Right lobe of liver (tissue), 6 donors: ENCODE measurements around the gene NXNL2. TPM values are rescaled to one million over a fixed set of nuclear protein-coding genes. Genes with fewer than 3 reads are reported as not detected.

Experiments
- ATAC-seq, 4 donors: fragments of 200-7000 bp; cut with Tn5 transposase; one replicate each; pipeline ENCODE4 v1.9.1; 2020; ENCODE audit warnings: mild to moderate bottlenecking in 4 of 4, moderate library complexity in 4 of 4
- DNase-seq, 3 donors: peaks; one replicate each; pipeline ENCODE4 v3.0.0-alpha.2; 2020
- H3K27ac ChIP-seq, 3 donors: fragments of 200-600 bp; one replicate each; pipeline ENCODE4 v1.8.0; 2022
- H3K27me3 ChIP-seq, 2 donors: fragments of 200-600 bp; one replicate each; pipeline ENCODE4 v1.8.0; 2022
- H3K36me3 ChIP-seq, 4 donors: fragments of 200-600 bp; sonication (generic) in 1 of 4; one replicate each; pipeline versions ENCODE4 v1.5.1 to v1.8.0; 2017 to 2022; ENCODE audit warnings: control low read depth in 1 of 4
- H3K4me1 ChIP-seq, 4 donors: fragments of 200-600 bp; sonication (generic) in 1 of 4; one replicate each; pipeline versions ENCODE4 v1.5.1 to v1.8.0; 2017 to 2022; ENCODE audit warnings: control low read depth in 1 of 4
- H3K4me3 ChIP-seq, 3 donors: fragments of 200-600 bp; one replicate each; pipeline ENCODE4 v1.8.0; 2022
- H3K9me3 ChIP-seq, 4 donors: fragments of 200-600 bp; sonication (generic) in 1 of 4; one replicate each; pipeline versions ENCODE4 v1.5.1 to v1.8.0; 2017 to 2022; ENCODE audit warnings: control low read depth in 1 of 4
- CTCF ChIP-seq, 4 donors: fragments of 200-600 bp in 3 of 4; fragments of 450-650 bp in 1 of 4; IDR thresholded peaks; one replicate each; pipeline versions ENCODE4 v1.5.1 to v1.8.0; 2016 to 2022; ENCODE audit warnings: antibody characterized with exemption in 4 of 4, mild to moderate bottlenecking in 2 of 4
- POLR2A ChIP-seq: fragments of 450-650 bp; IDR thresholded peaks from one replicate; pipeline ENCODE4 v1.6.1; 2017; ENCODE audit warnings: antibody characterized with exemption, mild to moderate bottlenecking
- WGBS: methylation state at CpG from one replicate; pipeline ENCODE4 v1.1.6; 2018; ENCODE audit warnings: low coverage, low lambda C conversion rate; ENCODE audit not compliant: insufficient coverage; ENCODE audit errors: missing lambda C conversion rate; 5-methylcytosine and 5-hydroxymethylcytosine counted together
- intact Hi-C, 2 donors: fragments of 100-400 bp; cut with DNase I; formaldehyde crosslinking; loops; one replicate each; pipeline versions ENCODE4 v1.11.2 to v1.14.1; 2022
- total RNA-seq, 6 experiments: library from RNA; depleted of rRNA in 2 of 6; stranded (reverse); fragments of >200 nt in 2 of 6; fragmentation: NEBNext Ultra II Directional in 3 of 6; extraction: Animal tissue kit (Norgen Biotek cat#: 25700) in 3 of 6; gene quantifications; one replicate each; pipeline versions ENCODE4 v1.1.0 to v1.2.4, GENCODE V29; 2016 to 2023
- donor health status: DM: no; HTN: yes; CAD: no.
- donor health status: DM: no; HTN: no; CAD: no.
- donor health status: DM: no; HTN: no; CAD: no.
- donor health status: DM: no; HTN: yes; CAD: no.
- donor health status: DM: no; HTN: yes; CAD: no.

The NXNL2 gene
- total RNA-seq, 6 experiments from 2014 or later = not detected

GRCh38 chr9:88577256-88578120 is 42.5 kb downstream of the NXNL2 start:
- Histone ChIP-seq H3K4me3 (no peak overlapping the region), H3K36me3 (no peaks in the 10 kb centered on the region), H3K27ac (no peak overlapping the region), H3K4me1 (no peaks in the 10 kb centered on the region), H3K9me3 (no peaks in the 10 kb centered on the region), H3K27me3 (no peaks in the 10 kb centered on the region)
- TF ChIP-seq POLR2A (no peak), CTCF (IDR thresholded peaks at IDR 0.05) (no peak)
- intact Hi-C loops = loop anchor here in 1 of 2 donors (5.0 kb wide), 1 partner anchor 470 kb away; no protein-coding TSS in a partner anchor
- WGBS = 69% methylated on average over 8 of the region's 19 CpGs
- ATAC-seq = no peak
- DNase-seq = peak in 1 of 3 donors; percentile 28

GRCh38 chr9:88578121-88579049 is 43.4 kb downstream of the NXNL2 start:
- 19% methylated on average over 18 of the region's 28 CpGs for WGBS
- no peak overlapping the region for H3K4me3 ChIP-seq
- intact Hi-C loops = loop anchor here in 1 of 2 donors (5.0 kb wide), 1 partner anchor 471 kb away; no protein-coding TSS in a partner anchor

GRCh38 chr9:88579050-88579715 is 44.2 kb downstream of the NXNL2 start:
- no peak for ATAC-seq
- peak in 1 of 3 donors; percentile 31 for DNase-seq
- TF ChIP-seq POLR2A (no peak), CTCF (IDR thresholded peaks at IDR 0.05) (no peak)
- Histone ChIP-seq H3K9me3 (no peaks in the 10 kb centered on the region), H3K4me3 (no peak overlapping the region), H3K36me3 (no peaks in the 10 kb centered on the region), H3K27me3 (no peaks in the 10 kb centered on the region), H3K4me1 (no peaks in the 10 kb centered on the region), H3K27ac (no peak overlapping the region)
- 74% methylated on average over 6 of the region's 10 CpGs for WGBS
- intact Hi-C loops = loop anchor here in 1 of 2 donors (5.0 kb wide), 1 partner anchor 472 kb away; no protein-coding TSS in a partner anchor

More at GRCh38 chr9:88578121-88579049, 43.4 kb downstream of the NXNL2 start:
- Histone ChIP-seq H3K27ac (no peak overlapping the region), H3K4me1 (no peaks in the 10 kb centered on the region), H3K27me3 (no peaks in the 10 kb centered on the region), H3K9me3 (no peaks in the 10 kb centered on the region), H3K36me3 (no peaks in the 10 kb centered on the region)
- peak; percentile 87 to 89 (median 87) for DNase-seq
- peak; percentile 98 to 100 (median 100) for ATAC-seq
- TF ChIP-seq CTCF (IDR thresholded peaks at IDR 0.05) (peak; percentile 95 to 98 (median 96)), POLR2A (no peak)

GRCh38 chr9:88580961-88581360 is 46.0 kb downstream of the NXNL2 start:
- H3K27me3 ChIP-seq = no peaks in the 10 kb centered on the region
- no peaks in the 10 kb centered on the region for H3K4me1 ChIP-seq
- 88% methylated on average over 4 of the region's 5 CpGs for WGBS
- no peak for DNase-seq
- H3K27ac ChIP-seq = no peak overlapping the region
- intact Hi-C loops = no loop called here
- TF ChIP-seq CTCF (IDR thresholded peaks at IDR 0.05) (no peak), POLR2A (no peak)
- H3K9me3 ChIP-seq = no peaks in the 10 kb centered on the region
- ATAC-seq = no peak
- H3K36me3 ChIP-seq = no peaks in the 10 kb centered on the region
- no peak overlapping the region for H3K4me3 ChIP-seq
